Gastroesophageal sphincter (tissue), 3 donors: Measurements from ENCODE around the gene HMSD.

Experiments
- CTCF ChIP-seq, 4 experiments: fragments of 200-600 bp in 2 of 4; fragments of 450-650 bp in 2 of 4; sonication (generic) in 1 of 4; IDR thresholded peaks; one replicate each; pipeline ENCODE4 v1.5.1; 2017 to 2019; ENCODE audit warnings: antibody characterized with exemption in 4 of 4, mild to moderate bottlenecking in 2 of 4, moderate library complexity in 2 of 4
- EP300 ChIP-seq: sonication (generic); formaldehyde crosslinking; IDR thresholded peaks from one replicate; pipeline ENCODE4 v1.6.1; 2017; ENCODE audit warnings: antibody characterized with exemption, mild to moderate bottlenecking
- POLR2A ChIP-seq, 2 donors: fragments of 450-650 bp; IDR thresholded peaks; one replicate each; pipeline ENCODE4 v1.6.1; 2017; ENCODE audit warnings: antibody characterized with exemption in 2 of 2, mild to moderate bottlenecking in 2 of 2, moderate library complexity in 1 of 2
- POLR2AphosphoS5 ChIP-seq: sonication (generic); formaldehyde crosslinking; IDR thresholded peaks from one replicate; pipeline ENCODE4 v1.6.1; 2017; ENCODE audit warnings: antibody characterized with exemption

GRCh38 chr18:63961435-63961980, 12.4 kb downstream of the HMSD start:
- no peak for TF ChIP-seq POLR2A (IDR thresholded peaks at IDR 0.05)
- TF ChIP-seq CTCF (IDR thresholded peaks at IDR 0.05), result no peak
- no peak for TF ChIP-seq POLR2AphosphoS5
- TF ChIP-seq EP300, result no peak
